ENCODE results near the gene TBC1D14. TPM values are rescaled to one million over a fixed set of nuclear protein-coding genes. Genes with fewer than 3 reads are reported as not detected.

TBC1D14 gene
- total and polyA plus RNA-seq, 2 of the 8 experiments (the other 6 are each of a cell fraction or from before 2014, with no cell fraction given): 45.6 to 48.2 TPM

GRCh38 chr4:6972911-6973310 lies 63.3 kb downstream of the TBC1D14 start:
- ChIA-PET CTCF (ENCODE audit: partially characterized antibody) (interaction anchor here (0.5 to 5.0 kb wide), 18 partner anchors 7 to 286 kb away, joined by 3 to 31 read pairs (median 6); partner anchors contain the start of gene TBC1D14), POLR2A (ENCODE audit: partially characterized antibody) (interaction anchor here (0.6 to 3.8 kb wide), 12 partner anchors 10 to 339 kb away, joined by 3 to 29 read pairs (median 5); partner anchors contain the start of gene GRPEL1)
- Histone ChIP-seq H3K4ac (replicated peaks; ENCODE audit: insufficient read length, low read depth, low read length) (no peak overlapping the region), H4K8ac (ENCODE audit: extremely low read depth, insufficient read depth, low read length) (no peak overlapping the region), H2BK5ac (ENCODE audit: low read depth, low read length) (peak overlapping the region; percentile 77), H3K23me2 (ENCODE audit: low read depth, low read length) (no peaks in the 10 kb centered on the region), H3K36me3 (ENCODE audit: control insufficient read depth in 2 of 4, insufficient read depth in 4 of 4, low read length in 3 of 4) (no peaks in the 10 kb centered on the region), H3K27me3 (replicated peaks in 1 of 4; ENCODE audit: control insufficient read depth in 3 of 4, extremely low read depth in 1 of 4, insufficient read depth in 3 of 4, low read length in 3 of 4) (no peaks in the 10 kb centered on the region), H3K56ac (replicated peaks; ENCODE audit: insufficient read length, low read depth, low read length) (no peak overlapping the region), H3K4me1 (replicated peaks in 1 of 4; ENCODE audit: control insufficient read depth in 3 of 4, insufficient read depth in 4 of 4, low read length in 3 of 4) (peaks cover 15 to 23% (median 19%) of the 10 kb centered on the region in 4 experiments; a peak in 6 of 7 replicates), H3K14ac (ENCODE audit: insufficient read length) (no peak overlapping the region), H3K18ac (ENCODE audit: extremely low read depth, low read length) (no peak overlapping the region), H3K4me3 (ENCODE audit: extremely low read depth in 1 of 4, insufficient read depth in 2 of 4, low read depth in 3 of 4, low read length in 4 of 4) (peak overlapping the region in 2 of 4 experiments; percentile 7 to 42; a peak in 3 of 8 replicates), H4K91ac (replicated peaks; ENCODE audit: insufficient read length, low read length) (peak overlapping the region; percentile 3), H3K79me2 (ENCODE audit: control insufficient read depth in 1 of 2, insufficient read depth in 2 of 2, low read length in 2 of 2) (peaks cover 0 to 4% of the 10 kb centered on the region in 2 experiments; a peak in 1 of 4 replicates), H2AK5ac (ENCODE audit: low read depth, low read length) (peak overlapping the region; percentile 85; the same call in 1 of the 2 replicates), H2AFZ (ENCODE audit: low read length) (no peak overlapping the region), H2BK120ac (replicated peaks; ENCODE audit: low read depth, low read length) (no peak overlapping the region), H4K5ac (ENCODE audit: insufficient read length, low read depth, low read length) (peak overlapping the region; percentile 7), H3K9ac (replicated peaks in 1 of 4; ENCODE audit: extremely low read depth in 1 of 4, low read depth in 3 of 4, low read length in 3 of 4) (peak overlapping the region in 3 of 4 experiments; percentile 1 to 33 (median 9); a peak in 3 of 7 replicates), H3K4me2 (ENCODE audit: insufficient read depth in 1 of 2, low read depth in 2 of 2, low read length in 2 of 2) (peak overlapping the region; percentile 68 to 74), H3K79me1 (ENCODE audit: low read depth, low read length) (peaks cover 8% of the 10 kb centered on the region; the same call in 1 of the 2 replicates), H3K9me3 (ENCODE audit: insufficient read depth in 2 of 2, low read depth in 1 of 2, low read length in 1 of 2) (no peaks in the 10 kb centered on the region), H4K20me1 (replicated peaks in 1 of 2; ENCODE audit: control insufficient read depth in 1 of 2, insufficient read depth in 2 of 2, low read length in 2 of 2) (peaks cover 0 to 1% of the 10 kb centered on the region in 2 experiments), H2BK15ac (ENCODE audit: low read length) (no peak overlapping the region), H2BK20ac (ENCODE audit: low read length) (no peak overlapping the region), H2BK12ac (ENCODE audit: low read depth, low read length) (peak overlapping the region; percentile 96), H3K23ac (ENCODE audit: insufficient read length) (no peak overlapping the region), H3K27ac (ENCODE audit: low read depth, low read length) (peak overlapping the region; percentile 81)
- DNase-seq (ENCODE audit: low read depth in 1 of 2, low spot score in 2 of 2) (no peak), FAIRE-seq (peak; percentile 89)
- 26% methylated on average over 9 of the region's 9 CpGs; no CpG with 5 or more reads in 1 of the 2 experiments for WGBS, 2 experiments (ENCODE audit: extremely low coverage in 1 of 2, insufficient coverage in 1 of 2, insufficient read length in 1 of 2, insufficient replicate concordance in 2 of 2, low coverage in 1 of 2, low lambda C conversion rate in 2 of 2, missing lambda C conversion rate in 1 of 2)
- TF ChIP-seq EP300 (IDR thresholded peaks at IDR 0.05; ENCODE audit: borderline replicate concordance in 1 of 2, low read depth in 2 of 2, low read length in 2 of 2): peak in 1 of 2 experiments; percentile 87; a peak in 1 of 3 replicates
- TF ChIP-seq CREB1 (IDR thresholded peaks at IDR 0.05): 0 out of 2 replicates have a peak, but pooled peaks have one; percentile 18
- TF ChIP-seq TCF12 (IDR thresholded peaks at IDR 0.05; ENCODE audit: low read depth, low read length): 0 out of 2 replicates have a peak, but pooled peaks have one; percentile 15
- peak; percentile 48 for TF ChIP-seq ASH2L (IDR thresholded peaks at IDR 0.05; ENCODE audit: low read length)
- peak; percentile 15; the same call in 1 of the 2 replicates for TF ChIP-seq JUND (IDR thresholded peaks at IDR 0.05; ENCODE audit: low read length)
- TF ChIP-seq CEBPB (IDR thresholded peaks at IDR 0.05; ENCODE audit: low read depth, low read length): no peak
- peak in 1 of 2 experiments; percentile 43; a peak in 1 of 4 replicates for TF ChIP-seq SIN3A (conservative IDR thresholded peaks at IDR 0.05 in 1 of 2, IDR thresholded peaks at IDR 0.05 in 1 of 2; ENCODE audit: low read depth in 1 of 2, low read length in 2 of 2)
- peak; percentile 98 for TF ChIP-seq TEAD4 (IDR thresholded peaks at IDR 0.05; ENCODE audit: low read depth, low read length)
- peak; percentile 75; the same call in 1 of the 2 replicates for TF ChIP-seq SP1 (IDR thresholded peaks at IDR 0.05; ENCODE audit: low read depth, low read length)
- TF ChIP-seq PHF8 (conservative IDR thresholded peaks at IDR 0.05; ENCODE audit: low read depth, low read length): no peak
- no peak for TF ChIP-seq KDM5A (IDR thresholded peaks at IDR 0.05; ENCODE audit: low read length)
- TF ChIP-seq EZH2 (IDR thresholded peaks at IDR 0.05; ENCODE audit: low read depth, low read length, severe bottlenecking): no peak
- TF ChIP-seq SIRT6 (IDR thresholded peaks at IDR 0.05; ENCODE audit: low read length): no peak
